GM23338 (cell line): ENCODE measurements around the gene AP2B1. TPM values are rescaled to one million over a fixed set of nuclear protein-coding genes. Genes with fewer than 3 reads are reported as not detected.

Experiments used
- ATAC-seq: fragments of 200-7000 bp; cut with Tn5 transposase; 3 replicates; pipeline ENCODE4 v1.9.1; 2020
- DNase-seq: peaks from one replicate; pipeline ENCODE4 v3.0.0-alpha.2; 2015; ENCODE audit warnings: low spot score
- H2AFZ ChIP-seq: fragments of 200-600 bp; sonication (generic); 2 replicates; pipeline ENCODE4 v1.8.0; 2016; ENCODE audit warnings: antibody characterized with exemption, mild to moderate bottlenecking, moderate library complexity
- H3F3A ChIP-seq: fragments of 200-600 bp; sonication (generic); replicated peaks from 2 replicates; pipeline ENCODE4 v1.8.0; 2017; ENCODE audit warnings: antibody characterized with exemption, mixed run types, low read depth
- H3K27ac ChIP-seq: fragments of 200-600 bp; sonication (generic); 2 replicates; pipeline ENCODE4 v1.6.1; 2016; ENCODE audit warnings: low read depth
- H3K27me3 ChIP-seq: fragments of 200-600 bp; sonication (generic); 2 replicates; pipeline ENCODE4 v1.8.0; 2016; ENCODE audit warnings: mild to moderate bottlenecking, mixed run types, moderate library complexity; ENCODE audit not compliant: insufficient read depth
- H3K36me3 ChIP-seq: fragments of 200-600 bp; sonication (generic); 2 replicates; pipeline ENCODE4 v1.8.0; 2016; ENCODE audit warnings: mild to moderate bottlenecking; ENCODE audit not compliant: insufficient read depth
- H3K4me1 ChIP-seq: fragments of 200-600 bp; sonication (generic); 2 replicates; pipeline ENCODE4 v1.8.0; 2016; ENCODE audit warnings: mild to moderate bottlenecking, moderate library complexity; ENCODE audit not compliant: insufficient read depth
- H3K4me2 ChIP-seq: fragments of 200-600 bp; sonication (generic); 2 replicates; pipeline ENCODE4 v1.7.1; 2017; ENCODE audit warnings: mixed run types
- H3K4me3 ChIP-seq: fragments of 200-600 bp; sonication (generic); 2 replicates; pipeline ENCODE4 v1.6.1; 2016; ENCODE audit warnings: mixed run types
- H3K79me2 ChIP-seq: fragments of 200-600 bp; sonication (generic); replicated peaks from 2 replicates; pipeline ENCODE4 v1.8.0; 2017; ENCODE audit warnings: mild to moderate bottlenecking; ENCODE audit not compliant: insufficient read depth
- H3K9me2 ChIP-seq: fragments of 200-600 bp; sonication (generic); 2 replicates; pipeline ENCODE4 v1.8.0; 2017; ENCODE audit not compliant: insufficient read depth
- H4K20me1 ChIP-seq: fragments of 200-600 bp; sonication (generic); replicated peaks from 2 replicates; pipeline ENCODE4 v1.8.0; 2017; ENCODE audit warnings: mild to moderate bottlenecking; ENCODE audit not compliant: insufficient read depth
- H3K27ac Mint-ChIP-seq: 2 replicates; pipeline ENCODE4 v1.8.0; 2020; ENCODE audit warnings: inconsistent platforms, mild to moderate bottlenecking, moderate library complexity, mixed read lengths
- H3K27me3 Mint-ChIP-seq: 3 replicates; pipeline ENCODE4 v1.8.0; 2022; ENCODE audit warnings: low read depth, mild to moderate bottlenecking, moderate library complexity, mixed read lengths, inconsistent platforms; ENCODE audit not compliant: insufficient read depth, poor library complexity
- H3K36me3 Mint-ChIP-seq: 3 replicates; pipeline ENCODE4 v1.8.0; 2021; ENCODE audit warnings: low read depth, mild to moderate bottlenecking, inconsistent platforms, moderate library complexity, mixed read lengths
- H3K4me1 Mint-ChIP-seq: 3 replicates; pipeline ENCODE4 v1.8.0; 2020; ENCODE audit warnings: mild to moderate bottlenecking, inconsistent platforms, mixed read lengths
- H3K4me3 Mint-ChIP-seq: 3 replicates; pipeline ENCODE4 v1.8.0; 2021; ENCODE audit warnings: moderate library complexity, mild to moderate bottlenecking, inconsistent platforms, mixed read lengths
- H3K9me3 Mint-ChIP-seq: 3 replicates; pipeline ENCODE4 v1.8.0; 2020; ENCODE audit warnings: moderate library complexity, mild to moderate bottlenecking, inconsistent platforms, mixed read lengths
- ETS1 ChIP-seq: IDR thresholded peaks from 2 replicates; pipeline ENCODE4 v1.6.1; 2016; ENCODE audit warnings: antibody characterized with exemption
- EZH2 ChIP-seq: fragments of 200-600 bp; sonication (generic); IDR thresholded peaks from one replicate; pipeline ENCODE4 v1.8.0; 2017; ENCODE audit warnings: antibody characterized with exemption, mild to moderate bottlenecking, low read depth; ENCODE audit not compliant: unreplicated experiment
- ZNF462 ChIP-seq: fragments of 250-450 bp; sonication (Bioruptor Pico); IDR thresholded peaks from 2 replicates; pipeline ENCODE4 v1.5.0; 2020; ENCODE audit warnings: mild to moderate bottlenecking, moderate library complexity
- polyA plus RNA-seq: library from polyadenylated mRNA; unstranded; fragments of >200 nt; fragmentation: Nextera tagmentation; extraction: Ambion mirVana; gene quantifications from 2 replicates; pipeline ENCODE4 v1.2.1, GENCODE V29; 2016
- total RNA-seq: library from RNA; depleted of rRNA; stranded (reverse); fragments of >200 nt; shearing (Covaris generic); gene quantifications from 2 replicates; pipeline ENCODE4 v1.2.3, GENCODE V29; 2014

Gene AP2B1
- total and polyA plus RNA-seq, 2 experiments from 2014 or later, result 89.7 to 144 TPM

GRCh38 chr17:35546487-35546886 is 40.6 kb upstream of the AP2B1 start (continued):
- TF ChIP-seq ZNF462 (CRISPR knock-in tag), result no peak
- no peak for TF ChIP-seq EZH2

GRCh38 chr17:35548208-35548810 is 38.8 kb upstream of the AP2B1 start:
- Histone ChIP-seq H3K4me1 (no peaks in the 10 kb centered on the region), H3K27me3 (peaks cover 13% of the 10 kb centered on the region; the same call in 1 of the 2 replicates)
- no peak for ATAC-seq

More at GRCh38 chr17:35548208-35548810, 38.8 kb upstream of the AP2B1 start:
- Histone ChIP-seq H2AFZ (no peak overlapping the region), H3K79me2 (no peaks in the 10 kb centered on the region), H4K20me1 (no peaks in the 10 kb centered on the region), H3K4me2 (no peak overlapping the region), H3K36me3 (no peaks in the 10 kb centered on the region), H3K4me3 (no peak overlapping the region), H3K27ac (no peak overlapping the region), H3F3A (no peaks in the 10 kb centered on the region), H3K9me2 (no peaks in the 10 kb centered on the region)
- Mint-ChIP-seq H3K27ac (no peak overlapping the region), H3K36me3 (no peaks in the 10 kb centered on the region), H3K27me3 (no peaks in the 10 kb centered on the region), H3K4me3 (no peak overlapping the region), H3K4me1 (peaks cover 5% of the 10 kb centered on the region; the same call in 2 of the 3 replicates), H3K9me3 (no peaks in the 10 kb centered on the region)
- no peak for TF ChIP-seq ETS1
- DNase-seq, result no peak
